Smooth muscle cell (in vitro differentiated cells): ENCODE data around the gene XAGE3. TPM values are rescaled to one million over a fixed set of nuclear protein-coding genes. Genes with fewer than 3 reads are reported as not detected.
"Not testable (repeated sequence)": the region's sequence is repeated elsewhere in the genome, so short reads cannot be mapped to it uniquely, and the experiment has no call there.

Source experiments
- DNase-seq: peaks from one replicate; lab custom pipeline; 2025; ENCODE audit not compliant: unreplicated experiment; lab: John Stamatoyannopoulos, UW
- H2AFZ ChIP-seq: fragments of 200-600 bp; sonication (generic); 2 replicates; pipeline ENCODE4 v1.6.0; 2016; ENCODE audit warnings: antibody characterized with exemption, low read depth, mild to moderate bottlenecking
- H3F3A ChIP-seq: fragments of 200-600 bp; sonication (generic); 2 replicates; pipeline ENCODE4 v1.6.0; 2017; ENCODE audit warnings: antibody characterized with exemption, low read depth
- H3K27ac ChIP-seq: fragments of 200-600 bp; sonication (generic); 2 replicates; pipeline ENCODE4 v1.5.1; 2016; ENCODE audit warnings: low read depth, mild to moderate bottlenecking
- H3K27me3 ChIP-seq: fragments of 200-600 bp; sonication (generic); 2 replicates; pipeline ENCODE4 v1.6.1; 2016; ENCODE audit warnings: low read depth, mild to moderate bottlenecking
- H3K36me3 ChIP-seq: fragments of 200-600 bp; sonication (generic); 2 replicates; pipeline ENCODE4 v1.5.1; 2016; ENCODE audit warnings: low read depth
- H3K4me1 ChIP-seq: fragments of 200-600 bp; sonication (generic); 2 replicates; pipeline ENCODE4 v1.5.1; 2016; ENCODE audit warnings: low read depth
- H3K4me2 ChIP-seq: fragments of 200-600 bp; sonication (generic); 2 replicates; pipeline ENCODE4 v1.6.0; 2016; ENCODE audit warnings: mild to moderate bottlenecking
- H3K4me3 ChIP-seq: fragments of 200-600 bp; sonication (generic); 2 replicates; pipeline ENCODE4 v1.5.1; 2016; ENCODE audit warnings: mild to moderate bottlenecking
- H3K79me2 ChIP-seq: fragments of 200-600 bp; sonication (generic); 2 replicates; pipeline ENCODE4 v1.6.0; 2016; ENCODE audit warnings: low read depth, mild to moderate bottlenecking
- H3K9ac ChIP-seq: fragments of 200-600 bp; sonication (generic); 2 replicates; pipeline ENCODE4 v1.6.0; 2016; ENCODE audit warnings: low read depth
- H3K9me3 ChIP-seq: fragments of 200-600 bp; sonication (generic); replicated peaks from 2 replicates; pipeline ENCODE4 v1.5.1; 2016; ENCODE audit warnings: low read depth
- H4K20me1 ChIP-seq: fragments of 200-600 bp; sonication (generic); 2 replicates; pipeline ENCODE4 v1.6.0; 2016; ENCODE audit warnings: low read depth
- CTCF ChIP-seq: fragments of 200-600 bp; sonication (generic); IDR thresholded peaks from 2 replicates; pipeline ENCODE4 v1.5.1; 2017; ENCODE audit warnings: borderline replicate concordance, mild to moderate bottlenecking, antibody characterized with exemption; ENCODE audit not compliant: insufficient read depth, poor library complexity, severe bottlenecking
- WGBS: methylation state at CpG from one replicate; pipeline ENCODE4 v1.1.7; 2016; ENCODE audit warnings: low lambda C conversion rate; 5-methylcytosine and 5-hydroxymethylcytosine counted together
- polyA plus RNA-seq: library from polyadenylated mRNA; unstranded; fragments of >200 nt; fragmentation: Nextera tagmentation; extraction: Ambion mirVana; gene quantifications from 2 replicates; pipeline ENCODE4 v1.2.1, GENCODE V29; 2016
- total RNA-seq: library from RNA; depleted of rRNA; stranded (reverse); fragments of >200 nt; gene quantifications from 2 replicates; pipeline ENCODE4 v1.2.3, GENCODE V29; 2014

XAGE3 gene
- total and polyA plus RNA-seq, 2 experiments from 2014 or later, result not detected

- Histone ChIP-seq H3K36me3 (no peaks in the 10 kb centered on the region), H3K9ac (no peak overlapping the region), H3K4me2 (no peak overlapping the region), H3K4me1 (no peaks in the 10 kb centered on the region), H3K9me3 (no peaks in the 10 kb centered on the region), H3K27ac (no peak overlapping the region), H3F3A (no peaks in the 10 kb centered on the region), H3K27me3 (no peaks in the 10 kb centered on the region), H3K4me3 (no peak overlapping the region), H3K79me2 (no peaks in the 10 kb centered on the region), H4K20me1 (no peaks in the 10 kb centered on the region), H2AFZ (no peak overlapping the region)
- 73% methylated on average over 9 of the region's 9 CpGs for WGBS
- no peak for TF ChIP-seq CTCF
- DNase-seq, result no peak
Observed at GRCh38 chrX:52852110-52852860, 15.6 kb downstream of the XAGE3 start.

- H3F3A ChIP-seq, result not testable (repeated sequence)
Observed at GRCh38 chrX:52843619-52844018, 24.3 kb downstream of the XAGE3 start.

DNA sequence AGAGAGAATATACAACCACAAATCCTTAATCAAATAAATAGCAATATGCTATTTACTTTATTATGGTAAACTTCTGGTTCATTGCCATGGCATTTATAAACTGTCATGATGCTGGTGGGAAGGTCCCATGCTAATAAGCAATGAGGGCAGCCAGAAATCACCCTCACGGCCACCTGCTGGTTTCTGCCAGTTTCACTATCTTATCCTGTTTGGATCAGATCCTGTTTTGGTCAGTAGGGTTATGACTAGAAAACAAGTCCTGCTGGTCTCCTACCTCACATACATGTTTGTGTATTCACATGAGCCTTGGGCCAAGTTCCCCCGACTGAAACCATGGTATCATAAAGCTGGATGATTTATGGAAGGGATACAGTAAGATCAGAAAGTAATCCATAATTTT lies 28.7 kb downstream of the XAGE3 start:
- no peak overlapping the region for H3K27ac ChIP-seq
- H2AFZ ChIP-seq, result no peak overlapping the region
- no peaks in the 10 kb centered on the region for H4K20me1 ChIP-seq
- H3K4me2 ChIP-seq, result no peak overlapping the region
- H3K9ac ChIP-seq, result no peak overlapping the region
- DNase-seq, result no peak
- H3K27me3 ChIP-seq, result no peaks in the 10 kb centered on the region
- no peaks in the 10 kb centered on the region for H3K79me2 ChIP-seq
- H3K4me1 ChIP-seq, result no peaks in the 10 kb centered on the region
- H3K36me3 ChIP-seq, result no peaks in the 10 kb centered on the region
- no peaks in the 10 kb centered on the region for H3K9me3 ChIP-seq
- H3K4me3 ChIP-seq, result no peak overlapping the region
- no peak for TF ChIP-seq CTCF
- WGBS, result 81% methylated on average over 2 of the region's 2 CpGs
- no peaks in the 10 kb centered on the region for H3F3A ChIP-seq

More at GRCh38 chrX:52843619-52844018, 24.3 kb downstream of the XAGE3 start:
- H3K4me2 ChIP-seq, H2AFZ ChIP-seq, H3K36me3 ChIP-seq, H3K4me1 ChIP-seq, H3K9me3 ChIP-seq, H3K9ac ChIP-seq, H3K79me2 ChIP-seq, H3K4me3 ChIP-seq, DNase-seq, H3K27ac ChIP-seq, H3K27me3 ChIP-seq, H4K20me1 ChIP-seq: not testable (repeated sequence)
- 69% methylated on average over 3 of the region's 3 CpGs for WGBS

- Histone ChIP-seq H3K79me2 (no peaks in the 10 kb centered on the region), H2AFZ (no peak overlapping the region), H3K4me2 (no peak overlapping the region), H3F3A (no peaks in the 10 kb centered on the region), H3K4me1 (no peaks in the 10 kb centered on the region), H3K9ac (no peak overlapping the region), H4K20me1 (no peaks in the 10 kb centered on the region), H3K27ac (no peak overlapping the region), H3K9me3 (no peaks in the 10 kb centered on the region), H3K4me3 (no peak overlapping the region), H3K27me3 (no peaks in the 10 kb centered on the region), H3K36me3 (no peaks in the 10 kb centered on the region)
- WGBS, result 40% methylated on average over 3 of the region's 3 CpGs
- TF ChIP-seq CTCF, result no peak
- no peak for DNase-seq
Observed at GRCh38 chrX:52830551-52830950, 37.3 kb downstream of the XAGE3 start.
